ENCODE data around the gene MAML3. TPM values are rescaled to one million over a fixed set of nuclear protein-coding genes. Genes with fewer than 3 reads are reported as not detected.

Gene MAML3
- total and polyA plus RNA-seq, 8 donors = 5.8 to 18.7 (median 16.7) TPM

DNA sequence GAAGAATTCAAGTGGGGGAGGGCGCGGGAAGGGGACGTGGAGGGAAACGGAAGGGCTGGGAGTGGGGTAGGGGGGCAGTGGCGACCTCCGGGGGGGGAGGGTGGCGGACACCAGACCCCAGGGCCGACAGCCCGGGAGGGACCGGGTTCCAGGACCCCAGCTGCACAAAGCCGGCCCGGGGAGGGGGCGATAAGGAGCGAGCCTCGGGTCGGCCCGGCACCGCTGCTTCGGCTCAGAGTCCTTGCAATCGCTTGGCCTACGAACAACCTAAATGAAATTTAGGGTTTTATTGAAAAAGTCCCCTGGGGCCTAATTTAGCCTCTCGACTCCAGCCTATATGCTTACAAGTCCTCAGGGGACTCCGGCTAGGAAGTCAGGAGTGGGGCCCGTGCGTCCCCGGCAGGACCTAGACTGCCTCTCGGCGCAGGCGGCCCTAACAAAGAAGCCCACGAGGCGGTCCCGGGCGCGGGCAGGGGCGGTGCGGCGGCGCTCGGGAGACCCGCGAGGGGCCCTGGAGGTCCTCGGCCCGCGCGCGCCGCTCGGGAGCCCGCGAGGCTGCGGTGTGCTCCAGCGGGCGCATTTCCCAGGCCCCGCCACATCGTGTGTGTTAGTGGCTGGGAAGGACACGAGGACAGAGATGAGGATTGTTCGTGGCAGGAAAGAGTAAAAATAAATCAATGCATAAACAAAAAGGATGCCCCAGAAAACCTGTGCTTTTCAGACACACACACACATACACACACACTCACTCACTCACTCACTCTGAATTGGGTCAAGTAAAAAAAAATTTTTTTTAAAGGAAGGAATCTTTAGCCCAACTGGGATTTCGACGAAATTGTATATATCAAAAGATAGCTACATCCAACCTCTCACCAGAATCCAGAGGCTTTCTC, 418.4 kb downstream of the MAML3 start:
- no peaks in the 10 kb centered on the region for H3K36me3 ChIP-seq
- H3K4me1 ChIP-seq = peaks cover 17 to 59% of the 10 kb centered on the region in 2 donors
- peak in 3 of 4 donors; percentile 57 to 87 (median 60) for DNase-seq
- H3K4me3 ChIP-seq = peak overlapping the region; percentile 31 to 45
- H3K9me3 ChIP-seq = no peaks in the 10 kb centered on the region
- peak overlapping the region; percentile 86 to 87 for H3K27ac ChIP-seq
- TF ChIP-seq, protein P1, sequence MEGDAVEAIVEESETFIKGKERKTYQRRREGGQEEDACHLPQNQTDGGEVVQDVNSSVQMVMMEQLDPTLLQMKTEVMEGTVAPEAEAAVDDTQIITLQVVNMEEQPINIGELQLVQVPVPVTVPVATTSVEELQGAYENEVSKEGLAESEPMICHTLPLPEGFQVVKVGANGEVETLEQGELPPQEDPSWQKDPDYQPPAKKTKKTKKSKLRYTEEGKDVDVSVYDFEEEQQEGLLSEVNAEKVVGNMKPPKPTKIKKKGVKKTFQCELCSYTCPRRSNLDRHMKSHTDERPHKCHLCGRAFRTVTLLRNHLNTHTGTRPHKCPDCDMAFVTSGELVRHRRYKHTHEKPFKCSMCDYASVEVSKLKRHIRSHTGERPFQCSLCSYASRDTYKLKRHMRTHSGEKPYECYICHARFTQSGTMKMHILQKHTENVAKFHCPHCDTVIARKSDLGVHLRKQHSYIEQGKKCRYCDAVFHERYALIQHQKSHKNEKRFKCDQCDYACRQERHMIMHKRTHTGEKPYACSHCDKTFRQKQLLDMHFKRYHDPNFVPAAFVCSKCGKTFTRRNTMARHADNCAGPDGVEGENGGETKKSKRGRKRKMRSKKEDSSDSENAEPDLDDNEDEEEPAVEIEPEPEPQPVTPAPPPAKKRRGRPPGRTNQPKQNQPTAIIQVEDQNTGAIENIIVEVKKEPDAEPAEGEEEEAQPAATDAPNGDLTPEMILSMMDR (IDR thresholded peaks at IDR 0.05) = no peak
- intact Hi-C loops (cut with DNase I) = loop anchor here in 1 of 2 donors (5.0 kb wide), 1 partner anchor 417 kb away; the partner anchor contains the start of gene MAML3
- ATAC-seq = peak; percentile 6
- peaks cover 0 to 12% of the 10 kb centered on the region in 2 donors for H3K27me3 ChIP-seq

DNA sequence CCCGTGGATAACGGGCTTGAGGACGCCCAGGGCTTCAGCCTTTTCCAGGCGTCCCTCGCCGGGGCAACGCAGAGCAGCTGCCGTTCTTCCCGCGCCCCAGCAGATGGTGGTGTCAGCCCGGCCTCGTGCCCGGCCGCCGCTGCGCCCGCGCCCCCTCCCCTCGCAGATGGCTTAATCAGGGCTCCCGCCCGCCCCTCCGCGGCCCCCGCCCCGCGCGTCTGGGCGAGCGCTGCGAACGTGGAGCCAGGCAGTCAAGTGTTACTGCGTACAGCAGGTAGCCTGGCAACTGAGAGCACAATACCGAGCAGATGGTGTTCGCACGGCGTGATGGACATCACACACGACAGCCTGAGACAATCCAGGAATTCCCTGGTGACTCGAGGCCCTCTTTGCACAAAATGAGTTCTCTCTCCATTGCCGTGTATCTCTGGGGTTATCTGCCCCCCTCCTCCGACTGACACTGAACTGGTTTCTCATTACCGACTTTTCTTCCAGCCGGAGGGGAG, 419.1 kb downstream of the MAML3 start:
- Histone ChIP-seq H3K27ac (peak overlapping the region; percentile 86 to 87), H3K9me3 (no peaks in the 10 kb centered on the region), H3K4me3 (peak overlapping the region; percentile 31 to 45), H3K36me3 (no peaks in the 10 kb centered on the region), H3K27me3 (peaks cover 0 to 12% of the 10 kb centered on the region in 2 donors), H3K4me1 (peaks cover 11 to 52% of the 10 kb centered on the region in 2 donors)
- ATAC-seq = peak; percentile 99
- TF ChIP-seq, protein P1 (IDR thresholded peaks at IDR 0.05) = peak; percentile 79
- DNase-seq = peak; percentile 89 to 96 (median 92)
- intact Hi-C loops (cut with DNase I) = loop anchor here in 1 of 2 donors (5.0 kb wide), 1 partner anchor 417 kb away; the partner anchor contains the start of gene MAML3

DNA sequence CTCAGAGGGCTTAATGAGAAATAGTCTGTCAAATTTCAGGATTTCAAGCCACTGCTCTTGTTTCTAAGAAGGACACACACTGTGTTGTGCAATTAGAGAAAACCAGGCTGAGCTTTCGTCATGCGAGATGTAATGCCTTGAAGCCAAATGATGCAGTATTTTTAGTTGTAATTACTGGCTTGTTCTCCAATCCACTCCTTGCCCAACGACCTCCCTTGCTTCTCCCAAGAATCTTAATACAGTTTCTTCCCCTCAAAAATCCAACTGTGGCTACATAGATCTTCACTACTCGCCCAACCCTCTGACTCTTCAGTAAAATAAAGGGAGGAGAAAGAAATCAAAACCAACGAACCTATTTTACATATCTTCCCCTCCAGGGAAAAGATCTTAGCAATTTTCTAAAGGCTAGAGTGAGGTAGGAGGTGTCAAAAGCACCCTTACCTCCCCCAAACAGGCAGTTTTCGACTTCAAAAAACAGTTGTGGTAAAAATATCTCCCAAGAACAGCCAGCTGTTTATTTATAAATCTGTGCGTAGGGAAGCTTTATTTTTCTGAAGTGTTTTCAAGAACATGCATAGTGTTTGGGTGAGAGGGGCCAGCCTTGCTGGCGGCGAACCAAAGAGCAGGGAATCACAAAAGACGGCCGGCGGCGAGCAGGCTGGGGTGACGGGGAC, 419.6 kb downstream of the MAML3 start:
- H3K4me3 ChIP-seq = peak overlapping the region; percentile 31 to 45
- intact Hi-C loops (cut with DNase I) = no loop called here
- H3K27ac ChIP-seq = peak overlapping the region; percentile 86 to 87
- H3K4me1 ChIP-seq = peaks cover 9 to 49% of the 10 kb centered on the region in 2 donors
- TF ChIP-seq, protein P1 (IDR thresholded peaks at IDR 0.05) = no peak
- no peaks in the 10 kb centered on the region for H3K36me3 ChIP-seq
- peak; percentile 23 for ATAC-seq
- DNase-seq = peak in 2 of 4 donors; percentile 67 to 82
- peaks cover 0 to 12% of the 10 kb centered on the region in 2 donors for H3K27me3 ChIP-seq
- no peaks in the 10 kb centered on the region for H3K9me3 ChIP-seq

DNA sequence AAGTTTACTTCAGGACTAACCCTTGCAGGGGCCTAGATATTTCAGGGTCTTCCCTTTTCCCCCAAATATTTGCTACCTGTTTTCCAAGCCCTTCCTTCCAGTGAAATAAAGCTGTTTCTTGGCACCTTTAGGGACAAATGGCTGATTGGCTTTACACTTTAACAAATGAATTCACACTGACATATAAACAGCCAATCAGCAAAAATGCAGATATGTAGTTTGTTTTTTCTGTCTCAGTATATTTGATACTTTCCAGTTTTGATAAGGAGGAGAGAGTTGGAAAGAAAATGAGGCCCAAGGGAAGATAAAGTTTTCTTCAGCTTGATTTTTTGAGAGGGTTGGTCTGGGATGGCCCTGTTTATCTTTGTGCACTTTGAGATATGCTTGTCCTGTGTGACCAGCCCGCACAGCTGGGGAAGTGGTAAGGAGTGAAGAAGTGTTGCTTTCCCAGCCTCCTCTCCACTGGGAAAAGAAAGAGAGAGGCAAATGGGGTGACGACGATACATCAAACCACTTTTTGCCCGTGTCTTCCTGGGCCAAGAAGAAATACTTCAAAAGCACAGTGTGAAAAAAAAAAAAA, 420.9 kb downstream of the MAML3 start:
- H3K27ac ChIP-seq = no peak overlapping the region

More for the DNA sequence above, 420.9 kb downstream of the MAML3 start:
- no peak overlapping the region for H3K4me3 ChIP-seq
- intact Hi-C loops (cut with DNase I) = no loop called here
- H3K27me3 ChIP-seq = peaks cover 0 to 12% of the 10 kb centered on the region in 2 donors
- ATAC-seq (no peak), DNase-seq (peak in 1 of 4 donors; percentile 28)
- no peaks in the 10 kb centered on the region for H3K36me3 ChIP-seq
- H3K9me3 ChIP-seq = no peaks in the 10 kb centered on the region
- TF ChIP-seq, protein P1 (IDR thresholded peaks at IDR 0.05) = no peak
- peaks cover 9 to 43% of the 10 kb centered on the region in 2 donors for H3K4me1 ChIP-seq
